WI38 (cell line): Measurements from ENCODE around the gene STX2.
A peak's percentile ranks its signal among the peaks of the same experiment; 100 is the strongest.

Experiments used
- H3K4me3 ChIP-seq: 2 replicates; pipeline ENCODE4 v1.5.1; 2011; ENCODE audit warnings: low read depth, mild to moderate bottlenecking, control low read depth, low read length
- CTCF ChIP-seq: IDR thresholded peaks from 2 replicates; pipeline ENCODE4 v1.5.1; 2012; ENCODE audit warnings: low read depth, mild to moderate bottlenecking, control low read depth, low read length

The STX2 gene

GRCh38 chr12:130770413-130771028 is 68.5 kb downstream of the STX2 start:
- H3K4me3 ChIP-seq, result no peak overlapping the region
- no peak for TF ChIP-seq CTCF

- TF ChIP-seq CTCF, result 0 out of 2 replicates have a peak, but pooled peaks have one; percentile 3
These were observed 70.9 kb downstream of the STX2 start for GRCh38 chr12:130768120-130768519.

GRCh38 chr12:130766470-130766869 is 72.6 kb downstream of the STX2 start:
- no peak for TF ChIP-seq CTCF
- H3K4me3 ChIP-seq, result no peak overlapping the region

More at GRCh38 chr12:130768120-130768519, 70.9 kb downstream of the STX2 start:
- H3K4me3 ChIP-seq, result no peak overlapping the region

- H3K4me3 ChIP-seq, result no peak overlapping the region
- TF ChIP-seq CTCF, result no peak
These were observed 73.8 kb downstream of the STX2 start for GRCh38 chr12:130765186-130765659.

GRCh38 chr12:130764475-130765185 is 74.4 kb downstream of the STX2 start:
- H3K4me3 ChIP-seq, result no peak overlapping the region
- TF ChIP-seq CTCF, result no peak

GRCh38 chr12:130764073-130764472 is 75.0 kb downstream of the STX2 start:
- TF ChIP-seq CTCF, result no peak
- no peak overlapping the region for H3K4me3 ChIP-seq

GRCh38 chr12:130762319-130762675 is 76.8 kb downstream of the STX2 start:
- no peak for TF ChIP-seq CTCF
- no peak overlapping the region for H3K4me3 ChIP-seq
